GM13977 (cell line): Measurements from ENCODE around the gene LIMA1.

Source experiments
- DNase-seq: peaks from one replicate; pipeline ENCODE4 v3.0.0; 2012; ENCODE audit warnings: low spot score
- in situ Hi-C: fragments of 300-500 bp; cut with MboI; formaldehyde crosslinking; loops from one replicate; pipeline ENCODE4 v1.12.0; 2022; ENCODE audit warnings: low sequenced_read_pairs, low pct_unique_long_range_greater_than_20kb, mixed read lengths, inconsistent platforms; ENCODE audit not compliant: unreplicated experiment
- TF ChIP-seq, protein P1 (sequence below): IDR thresholded peaks from 2 replicates; pipeline ENCODE4 v1.5.1; 2012; ENCODE audit warnings: mild to moderate bottlenecking, control low read depth; ENCODE audit not compliant: insufficient read depth; ENCODE audit errors: extremely low read depth, missing control alignments

LIMA1 gene

DNA sequence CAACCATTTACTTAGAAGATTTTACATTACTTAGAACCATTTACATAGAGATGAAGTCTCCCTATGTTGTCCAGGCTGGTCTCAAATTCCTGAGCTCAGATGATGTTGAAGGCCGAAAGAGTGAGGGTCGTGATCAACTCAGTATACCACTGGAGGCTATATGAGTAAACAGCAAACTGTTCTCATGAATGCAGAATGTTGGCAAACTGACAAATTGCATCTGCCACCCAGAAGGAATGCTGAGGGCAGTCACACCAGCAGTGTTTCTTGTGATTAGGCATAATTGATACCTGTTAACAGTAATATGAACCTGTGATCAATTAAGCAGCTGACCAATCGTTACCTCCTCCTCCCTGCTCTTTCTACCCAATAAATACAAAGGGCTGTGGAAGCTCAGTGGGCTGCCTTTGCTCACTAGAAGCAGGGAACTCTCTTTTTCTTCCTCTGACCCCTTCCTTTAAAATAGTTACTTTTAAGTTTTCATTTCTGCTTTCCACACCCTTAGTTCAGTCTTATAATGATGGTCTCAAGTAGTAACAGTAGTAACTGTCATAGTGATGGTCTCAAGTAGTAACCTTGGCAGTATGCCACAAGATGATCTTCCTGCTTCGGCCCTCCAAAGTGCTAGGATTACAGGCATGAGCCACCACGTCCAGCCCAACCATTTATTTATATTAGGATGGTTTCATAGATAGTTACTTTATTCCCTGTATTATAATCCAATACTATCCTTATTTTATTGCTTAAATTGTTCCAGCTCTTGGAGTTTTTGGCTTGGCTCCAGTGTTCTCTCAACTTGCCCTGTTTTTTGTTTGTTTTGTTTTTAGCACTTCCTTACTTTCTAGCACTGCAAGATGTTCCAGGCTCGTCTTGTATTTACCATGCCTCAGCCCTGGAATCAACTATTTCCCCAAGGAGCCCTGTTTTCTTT is 25.8 kb downstream of the LIMA1 start:
- TF ChIP-seq, protein P1, sequence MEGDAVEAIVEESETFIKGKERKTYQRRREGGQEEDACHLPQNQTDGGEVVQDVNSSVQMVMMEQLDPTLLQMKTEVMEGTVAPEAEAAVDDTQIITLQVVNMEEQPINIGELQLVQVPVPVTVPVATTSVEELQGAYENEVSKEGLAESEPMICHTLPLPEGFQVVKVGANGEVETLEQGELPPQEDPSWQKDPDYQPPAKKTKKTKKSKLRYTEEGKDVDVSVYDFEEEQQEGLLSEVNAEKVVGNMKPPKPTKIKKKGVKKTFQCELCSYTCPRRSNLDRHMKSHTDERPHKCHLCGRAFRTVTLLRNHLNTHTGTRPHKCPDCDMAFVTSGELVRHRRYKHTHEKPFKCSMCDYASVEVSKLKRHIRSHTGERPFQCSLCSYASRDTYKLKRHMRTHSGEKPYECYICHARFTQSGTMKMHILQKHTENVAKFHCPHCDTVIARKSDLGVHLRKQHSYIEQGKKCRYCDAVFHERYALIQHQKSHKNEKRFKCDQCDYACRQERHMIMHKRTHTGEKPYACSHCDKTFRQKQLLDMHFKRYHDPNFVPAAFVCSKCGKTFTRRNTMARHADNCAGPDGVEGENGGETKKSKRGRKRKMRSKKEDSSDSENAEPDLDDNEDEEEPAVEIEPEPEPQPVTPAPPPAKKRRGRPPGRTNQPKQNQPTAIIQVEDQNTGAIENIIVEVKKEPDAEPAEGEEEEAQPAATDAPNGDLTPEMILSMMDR: no peak
- in situ Hi-C loops: no loop called here
- DNase-seq: no peak

DNA sequence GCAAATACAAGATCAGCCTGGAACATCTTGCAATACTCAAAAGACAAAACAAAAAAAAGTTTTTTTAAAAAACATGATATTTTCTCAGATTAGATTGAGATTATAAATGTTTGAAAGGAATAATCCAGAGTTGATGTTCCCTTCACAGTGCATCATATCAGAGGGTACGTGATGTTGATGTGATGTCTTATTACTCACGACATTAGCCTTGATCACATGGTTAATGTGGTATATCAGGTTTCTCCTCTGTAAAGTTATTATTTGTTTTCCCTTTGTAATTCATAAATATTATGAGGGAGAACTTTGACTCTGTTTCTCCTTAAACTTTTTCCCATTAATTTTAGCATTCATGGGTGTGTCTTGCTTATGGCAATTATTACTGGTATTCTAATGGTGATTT is 26.6 kb downstream of the LIMA1 start:
- no peak for DNase-seq
- TF ChIP-seq, protein P1: no peak
- in situ Hi-C loops: no loop called here

DNA sequence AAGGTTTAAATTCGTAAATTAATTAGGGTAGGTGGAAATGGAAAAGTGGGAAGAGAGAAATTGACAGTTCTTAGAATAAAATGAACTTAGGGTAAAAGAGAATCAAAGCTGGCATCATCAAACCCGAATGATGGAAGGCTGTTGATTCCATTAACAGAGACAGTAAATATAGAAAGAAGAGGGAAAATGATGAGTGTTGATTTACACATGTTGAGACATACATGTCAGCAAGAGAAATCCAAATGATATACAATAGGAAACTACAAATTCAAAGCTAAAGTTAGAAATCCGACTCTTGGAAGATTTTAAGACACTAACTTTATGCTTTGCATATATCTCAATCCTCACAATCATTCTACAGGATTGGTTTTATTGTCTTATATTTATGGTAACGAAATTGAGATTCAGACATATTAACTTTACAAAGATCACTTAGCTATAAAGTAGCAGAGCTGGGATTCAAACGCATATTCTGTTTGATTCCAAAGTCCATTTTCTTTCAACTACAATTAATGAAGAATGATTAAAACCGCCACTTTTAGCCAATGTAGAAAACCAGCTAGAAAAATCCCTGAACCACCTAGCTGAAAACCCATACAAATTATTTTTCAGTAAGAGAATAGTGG is 30.2 kb downstream of the LIMA1 start:
- DNase-seq: no peak
- TF ChIP-seq, protein P1: no peak
- in situ Hi-C loops: no loop called here

DNA sequence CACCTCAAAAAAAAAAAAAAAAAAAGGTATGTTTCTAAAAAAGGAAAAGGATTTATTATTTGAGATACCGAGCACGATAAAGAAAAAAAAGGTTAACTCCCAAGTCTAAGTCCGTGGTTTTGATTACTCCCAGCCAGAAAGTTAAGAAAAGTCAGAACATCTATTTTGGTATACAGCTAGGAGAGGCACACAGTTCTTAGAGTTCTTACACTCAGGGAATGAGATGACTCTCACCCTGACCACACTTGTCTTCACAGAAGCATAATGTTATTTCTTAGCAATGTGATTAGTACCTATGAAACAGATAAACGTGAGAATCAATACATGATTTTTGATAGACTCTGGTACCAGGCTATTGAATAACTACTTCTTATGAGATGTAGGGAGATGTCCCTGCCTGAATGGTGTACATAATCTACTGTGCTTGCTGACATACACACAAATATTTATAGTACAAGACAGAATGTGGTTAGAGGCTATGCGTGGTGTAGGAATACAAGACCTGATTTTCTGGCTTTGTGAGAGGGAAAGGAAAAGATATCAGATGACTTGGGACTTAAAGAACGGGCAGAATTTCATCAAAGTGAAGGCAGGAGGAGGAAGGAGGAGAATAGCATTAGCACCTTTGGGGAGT is 31.6 kb downstream of the LIMA1 start:
- in situ Hi-C loops: no loop called here
- TF ChIP-seq, protein P1: no peak
- DNase-seq: no peak

DNA sequence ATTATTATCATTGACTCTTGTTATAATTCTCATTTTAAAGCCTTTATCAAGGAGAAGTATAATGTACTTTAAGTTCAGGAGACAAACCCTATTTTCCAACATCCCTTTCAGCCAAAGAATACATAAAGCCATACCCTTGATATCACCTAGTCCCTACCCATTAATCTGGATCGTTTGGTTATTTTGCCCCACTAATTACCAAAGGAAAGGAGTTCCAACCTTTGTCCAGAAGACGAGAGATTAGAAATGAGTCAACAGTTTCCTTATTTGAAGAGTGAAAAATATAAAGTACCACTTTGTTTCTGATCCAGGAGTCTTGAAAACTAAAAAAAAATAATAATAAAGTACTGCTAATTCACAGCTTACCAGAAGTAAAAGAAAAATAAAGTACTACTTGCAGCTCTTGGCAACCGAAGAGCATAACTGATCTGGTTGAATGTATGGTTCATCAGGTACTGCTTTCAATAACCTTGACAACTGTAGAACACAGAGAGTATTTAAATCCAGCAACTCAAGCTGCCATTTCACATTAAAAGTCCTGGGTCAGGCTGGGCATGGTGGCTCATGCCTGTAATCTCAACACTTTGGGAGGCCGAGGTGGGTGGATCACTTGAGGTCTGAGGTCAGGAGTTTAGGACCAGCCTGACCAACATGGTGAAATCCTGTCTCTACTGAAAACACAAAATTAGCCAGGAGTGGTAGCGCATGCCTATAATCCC is 33.7 kb downstream of the LIMA1 start:
- in situ Hi-C loops: no loop called here
- DNase-seq: peak; percentile 40
- TF ChIP-seq, protein P1: no peak

GRCh38 chr12:50248883-50249282 is 34.4 kb downstream of the LIMA1 start:
- in situ Hi-C loops: no loop called here
- TF ChIP-seq, protein P1: no peak
- DNase-seq: no peak
